GM19328 (cell line): ENCODE data around the gene OSCP1.

Source experiments
- ATAC-seq: cut with Tn5 transposase; IDR thresholded peaks from one replicate; pipeline ENCODE4 v1.9.1; 2021; ENCODE audit warnings: mild to moderate bottlenecking, moderate library complexity; ENCODE audit not compliant: unreplicated experiment

OSCP1 gene

GRCh38 chr1:36450919-36451305 lies 661 bp upstream of the OSCP1 start:
- no peak for ATAC-seq

- no peak for ATAC-seq
Observed at GRCh38 chr1:36448530-36449056, 1.7 kb downstream of the OSCP1 start.

GRCh38 chr1:36447450-36447849 lies 2.8 kb downstream of the OSCP1 start:
- no peak for ATAC-seq

- no peak for ATAC-seq
Observed at GRCh38 chr1:36446746-36447145, 3.5 kb downstream of the OSCP1 start.

GRCh38 chr1:36446271-36446670 lies 4.0 kb downstream of the OSCP1 start:
- ATAC-seq = no peak

- ATAC-seq = no peak
Observed at GRCh38 chr1:36443297-36443696, 7.0 kb downstream of the OSCP1 start.

GRCh38 chr1:36442337-36442736 lies 7.9 kb downstream of the OSCP1 start:
- no peak for ATAC-seq

GRCh38 chr1:36440646-36441045 lies 9.6 kb downstream of the OSCP1 start:
- ATAC-seq = no peak

GRCh38 chr1:36440044-36440443 lies 10.2 kb downstream of the OSCP1 start:
- no peak for ATAC-seq

- no peak for ATAC-seq
Observed at GRCh38 chr1:36438715-36439114, 11.5 kb downstream of the OSCP1 start.

- ATAC-seq = no peak
Observed at GRCh38 chr1:36436821-36437220, 13.4 kb downstream of the OSCP1 start.

GRCh38 chr1:36433102-36433501 lies 17.1 kb downstream of the OSCP1 start:
- no peak for ATAC-seq

GRCh38 chr1:36432616-36433015 lies 17.6 kb downstream of the OSCP1 start:
- ATAC-seq = no peak

GRCh38 chr1:36425791-36426190 lies 24.5 kb downstream of the OSCP1 start:
- no peak for ATAC-seq

- ATAC-seq = no peak
Observed at GRCh38 chr1:36421649-36422048, 28.6 kb downstream of the OSCP1 start.

- ATAC-seq = peak; percentile 60
Observed at GRCh38 chr1:36420836-36421317, 29.4 kb downstream of the OSCP1 start.

- no peak for ATAC-seq
Observed at GRCh38 chr1:36420409-36420808, 29.8 kb downstream of the OSCP1 start.

- ATAC-seq = no peak
Observed at GRCh38 chr1:36419569-36419968, 30.7 kb downstream of the OSCP1 start.

- no peak for ATAC-seq
Observed at GRCh38 chr1:36419140-36419539, 31.1 kb downstream of the OSCP1 start.

- no peak for ATAC-seq
Observed at GRCh38 chr1:36417931-36418330, 32.3 kb downstream of the OSCP1 start.

GRCh38 chr1:36415661-36416326 lies 34.5 kb downstream of the OSCP1 start:
- no peak for ATAC-seq

GRCh38 chr1:36414384-36414783 lies 35.9 kb downstream of the OSCP1 start:
- ATAC-seq = no peak
